GM12801 (cell line): ENCODE results near the gene CREB3L2.

ENCODE experiments used
- TF ChIP-seq, protein P1 (sequence below): IDR thresholded peaks from one replicate; pipeline ENCODE4 v1.5.1; 2011; ENCODE audit warnings: control low read depth; ENCODE audit not compliant: insufficient read length; ENCODE audit errors: extremely low read depth

Gene CREB3L2

DNA sequence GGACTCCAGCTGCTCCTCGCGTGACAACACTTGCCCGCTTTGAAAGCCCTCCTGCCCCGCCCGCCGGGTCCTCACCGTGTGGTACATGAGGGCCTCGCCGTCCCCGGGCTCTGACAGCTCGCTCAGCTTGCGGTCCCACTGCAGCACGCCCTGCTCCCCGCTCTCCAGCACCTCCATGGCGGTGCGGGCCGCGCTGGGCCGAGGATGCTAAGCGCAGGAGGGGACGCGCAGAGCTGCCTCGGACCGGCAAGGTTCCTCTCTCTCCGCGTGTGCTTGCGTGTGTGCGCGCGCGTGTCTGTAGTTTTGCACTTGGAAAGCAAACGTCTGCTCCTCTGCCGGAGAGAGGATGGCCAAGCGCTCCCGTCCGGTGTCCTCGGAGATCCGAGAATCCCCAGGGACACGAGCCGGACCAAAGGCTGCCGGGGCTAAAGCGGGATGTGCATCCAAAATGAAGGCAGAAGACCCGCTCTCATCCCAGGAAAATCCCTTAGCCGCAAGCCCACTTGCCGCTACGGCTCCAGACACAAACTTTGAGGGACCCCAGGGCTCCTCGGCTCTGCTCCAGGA is at the start of gene CREB3L2:
TSS of gene CREB3L2 (minus strand) at position 558 of the 567 bp plus-strand sequence. CDS start at position 177, 381 bp downstream.
- TF ChIP-seq, protein P1, sequence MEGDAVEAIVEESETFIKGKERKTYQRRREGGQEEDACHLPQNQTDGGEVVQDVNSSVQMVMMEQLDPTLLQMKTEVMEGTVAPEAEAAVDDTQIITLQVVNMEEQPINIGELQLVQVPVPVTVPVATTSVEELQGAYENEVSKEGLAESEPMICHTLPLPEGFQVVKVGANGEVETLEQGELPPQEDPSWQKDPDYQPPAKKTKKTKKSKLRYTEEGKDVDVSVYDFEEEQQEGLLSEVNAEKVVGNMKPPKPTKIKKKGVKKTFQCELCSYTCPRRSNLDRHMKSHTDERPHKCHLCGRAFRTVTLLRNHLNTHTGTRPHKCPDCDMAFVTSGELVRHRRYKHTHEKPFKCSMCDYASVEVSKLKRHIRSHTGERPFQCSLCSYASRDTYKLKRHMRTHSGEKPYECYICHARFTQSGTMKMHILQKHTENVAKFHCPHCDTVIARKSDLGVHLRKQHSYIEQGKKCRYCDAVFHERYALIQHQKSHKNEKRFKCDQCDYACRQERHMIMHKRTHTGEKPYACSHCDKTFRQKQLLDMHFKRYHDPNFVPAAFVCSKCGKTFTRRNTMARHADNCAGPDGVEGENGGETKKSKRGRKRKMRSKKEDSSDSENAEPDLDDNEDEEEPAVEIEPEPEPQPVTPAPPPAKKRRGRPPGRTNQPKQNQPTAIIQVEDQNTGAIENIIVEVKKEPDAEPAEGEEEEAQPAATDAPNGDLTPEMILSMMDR = no peak

DNA sequence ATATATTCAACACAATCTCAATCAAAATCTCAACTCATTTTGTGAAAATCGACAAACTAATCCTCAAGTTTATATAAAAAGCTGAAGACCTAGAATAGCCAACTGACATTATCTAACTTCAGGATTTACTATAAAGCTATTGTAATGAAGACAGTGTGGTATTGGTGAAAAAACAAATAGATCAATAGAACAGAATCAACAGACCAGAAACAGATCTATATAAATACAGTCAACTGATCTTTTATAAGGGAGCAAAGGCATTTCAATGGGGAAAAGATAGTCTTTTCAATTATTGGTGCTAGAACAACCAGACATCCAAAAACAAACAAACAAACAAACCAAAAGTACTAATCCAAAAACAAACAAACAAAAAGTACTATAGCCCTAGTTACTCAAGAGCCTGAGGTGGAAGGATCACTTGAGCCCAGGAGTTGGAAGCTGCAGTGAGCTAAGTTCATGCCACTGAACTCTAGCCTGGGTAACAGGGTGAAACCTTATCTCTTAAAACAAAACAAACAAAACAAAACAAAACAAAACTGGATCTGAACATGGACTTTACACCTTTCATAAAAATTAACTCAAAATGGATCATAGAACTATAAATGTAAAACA is 47.7 kb upstream of the CREB3L2 start:
- TF ChIP-seq, protein P1 = no peak

- TF ChIP-seq, protein P1 = no peak
These were observed 46.0 kb upstream of the CREB3L2 start for GRCh38 chr7:138047907-138048306.

GRCh38 chr7:138044897-138045296 is 43.0 kb upstream of the CREB3L2 start:
- TF ChIP-seq, protein P1 = no peak

- TF ChIP-seq, protein P1 = no peak
These were observed 34.2 kb upstream of the CREB3L2 start for GRCh38 chr7:138036135-138036534.

GRCh38 chr7:138033241-138033640 is 31.4 kb upstream of the CREB3L2 start:
- TF ChIP-seq, protein P1 = no peak

DNA sequence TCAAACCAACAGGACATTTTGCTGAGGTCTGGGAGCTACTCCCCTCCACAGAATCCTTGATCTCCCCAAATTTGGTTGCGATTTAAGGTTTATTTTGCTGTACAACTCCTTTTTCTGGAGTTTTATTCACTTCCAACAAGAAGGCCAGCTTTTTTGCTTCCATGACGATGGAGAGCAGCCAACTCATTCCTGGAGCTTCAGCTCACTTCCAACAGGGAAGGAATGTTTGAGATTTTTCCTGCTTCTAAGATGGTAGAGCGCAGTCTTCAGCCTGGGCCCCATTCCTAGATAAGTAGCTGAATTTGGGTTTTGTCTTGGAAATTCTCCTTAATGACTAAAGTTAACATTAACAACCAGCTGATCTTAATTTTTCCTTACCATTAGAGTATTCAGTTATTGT is 30.9 kb upstream of the CREB3L2 start:
- TF ChIP-seq, protein P1 = no peak
